DND-41 (cell line): ENCODE results near the gene SPTLC2.

Experiments used
- CTCF ChIP-seq: IDR thresholded peaks from 2 replicates; pipeline ENCODE4 v1.5.1; 2012; ENCODE audit warnings: borderline replicate concordance, low read length, moderate library complexity, mild to moderate bottlenecking; ENCODE audit not compliant: poor library complexity, severe bottlenecking; ENCODE audit errors: extremely low read depth
- EZH2 ChIP-seq: IDR thresholded peaks from 3 replicates; pipeline ENCODE4 v1.6.1; 2012; ENCODE audit warnings: borderline replicate concordance, low read depth, mild to moderate bottlenecking, moderate library complexity, low read length, inconsistent platforms; ENCODE audit not compliant: severe bottlenecking

- TF ChIP-seq CTCF (no peak), EZH2 (no peak)
Observed at GRCh38 chr14:77654001-77654441, 37.6 kb upstream of the SPTLC2 start.
